Ovary (tissue), 9 donors: ENCODE measurements around the gene ZNF326. TPM values are rescaled to one million over a fixed set of nuclear protein-coding genes. Genes with fewer than 3 reads are reported as not detected.

Experiments used
- DNase-seq, 5 donors: peaks; one replicate each; pipeline ENCODE4 v3.0.0-alpha.2; 2019 to 2020
- H3K27ac ChIP-seq, 2 donors: fragments of 200-600 bp; one replicate each; pipeline versions ENCODE4 v1.5.1 to v1.8.0; 2019 to 2022
- H3K27me3 ChIP-seq: fragments of 200-600 bp; one replicate; pipeline ENCODE4 v1.8.0; 2022
- H3K36me3 ChIP-seq: fragments of 200-600 bp; sonication (generic); one replicate; pipeline ENCODE4 v1.5.1; 2019
- H3K4me1 ChIP-seq: one replicate; pipeline ENCODE4 v1.8.1; 2013; ENCODE audit warnings: mild to moderate bottlenecking, moderate library complexity; ENCODE audit not compliant: insufficient read depth
- H3K4me3 ChIP-seq: fragments of 200-600 bp; sonication (generic); one replicate; pipeline ENCODE4 v1.5.1; 2017
- H3K9me3 ChIP-seq, 2 donors: fragments of 200-600 bp in 1 of 2; sonication (generic) in 1 of 2; one replicate each; pipeline versions ENCODE4 v1.5.1 to v1.8.1; 2013 to 2019; ENCODE audit warnings: mild to moderate bottlenecking in 1 of 2, moderate library complexity in 1 of 2
- CTCF ChIP-seq, 3 donors: fragments of 450-650 bp in 2 of 3; fragments of 200-600 bp in 1 of 3; IDR thresholded peaks; one replicate each; pipeline versions ENCODE4 v1.5.1 to v1.8.0; 2016 to 2022; ENCODE audit warnings: antibody characterized with exemption in 3 of 3, mild to moderate bottlenecking in 1 of 3
- EP300 ChIP-seq: sonication (generic); formaldehyde crosslinking; IDR thresholded peaks from one replicate; pipeline ENCODE4 v1.6.1; 2017; ENCODE audit warnings: antibody characterized with exemption
- POLR2A ChIP-seq: fragments of 450-650 bp; IDR thresholded peaks from one replicate; pipeline ENCODE4 v1.6.1; 2017; ENCODE audit warnings: antibody characterized with exemption, mild to moderate bottlenecking, moderate library complexity
- WGBS, 3 donors: extraction: QIAGEN DNeasy Blood & Tissue Kit in 1 of 3; methylation state at CpG; one replicate each; pipeline versions ENCODE4 v1.1.5 to v1.1.7; 2013 to 2017; 5-methylcytosine and 5-hydroxymethylcytosine counted together
- intact Hi-C, 4 donors: fragments of 100-400 bp; cut with DNase I; formaldehyde crosslinking; loops; one replicate each; pipeline versions ENCODE4 v1.11.0 to v1.15.1; 2022 to 2023
- polyA plus RNA-seq, 2 donors: library from polyadenylated mRNA; stranded (reverse); fragments of 200-250 nt in 1 of 2; fragments of 350-450 nt in 1 of 2; fragmentation: Illumina TruSeq in 1 of 2; extraction: RNeasy Lipid Tissue Mini Kit (QIAGEN cat#74804) in 1 of 2; gene quantifications; one replicate each; pipeline ENCODE4 v1.2.3, GENCODE V29; 2013 to 2014
- total RNA-seq, 7 donors: library from RNA; depleted of rRNA in 2 of 7; stranded (reverse); fragments of >200 nt in 2 of 7; fragmentation: NEBNext Ultra II Directional in 3 of 7; extraction: Animal tissue kit (Norgen Biotek cat#: 25700) in 3 of 7; gene quantifications; one replicate each; pipeline versions ENCODE4 v1.1.0 to v1.2.4, GENCODE V29; 2016 to 2023
- donor health status: DM: no; HTN: no; CAD: no; lungs with moderate emphysema.
- donor health status: DM: no; HTN: no; CAD: no.
- donor health status: Bipolar disorder and iron deficiency.
- donor health status: DM: yes; HTN: yes; CAD: no.
- donor health status: DM: no; HTN: no; CAD: no.
- donor health status: DM: yes; HTN: yes; CAD: no.

The ZNF326 gene
- total and polyA plus RNA-seq, 9 donors = 10.9 to 24.7 (median 21.8) TPM

GRCh38 chr1:89948722-89949345, 46.1 kb upstream of the ZNF326 start:
- Histone ChIP-seq H3K27me3 (no peaks in the 10 kb centered on the region), H3K9me3 (no peaks in the 10 kb centered on the region), H3K36me3 (no peaks in the 10 kb centered on the region), H3K4me3 (no peak overlapping the region), H3K27ac (no peak overlapping the region), H3K4me1 (no peaks in the 10 kb centered on the region)
- DNase-seq = no peak
- intact Hi-C loops = no loop called here
- WGBS, 3 donors = 74 to 79% (median 74%) methylated on average over 6 of the region's 6 CpGs
- TF ChIP-seq EP300 (no peak), POLR2A (no peak), CTCF (IDR thresholded peaks at IDR 0.05) (no peak)

- Histone ChIP-seq H3K36me3 (no peaks in the 10 kb centered on the region), H3K27me3 (no peaks in the 10 kb centered on the region), H3K4me1 (no peaks in the 10 kb centered on the region), H3K4me3 (no peak overlapping the region), H3K9me3 (no peaks in the 10 kb centered on the region), H3K27ac (no peak overlapping the region)
- DNase-seq = no peak
- no peak for TF ChIP-seq CTCF (IDR thresholded peaks at IDR 0.05)
- no peak for TF ChIP-seq EP300
- no peak for TF ChIP-seq POLR2A
- intact Hi-C loops = no loop called here
- WGBS, 3 donors = 6 to 21% (median 7%) methylated on average over 1 of the region's 1 CpG
Measured at GRCh38 chr1:89949991-89950624, 44.8 kb upstream of the ZNF326 start.

- intact Hi-C loops = no loop called here
- no peak for DNase-seq
- Histone ChIP-seq H3K9me3 (no peaks in the 10 kb centered on the region), H3K36me3 (no peaks in the 10 kb centered on the region), H3K27ac (no peak overlapping the region), H3K27me3 (no peaks in the 10 kb centered on the region), H3K4me1 (no peaks in the 10 kb centered on the region), H3K4me3 (no peak overlapping the region)
- 80 to 89% (median 89%) methylated on average over 2 of the region's 2 CpGs for WGBS, 3 donors
- TF ChIP-seq CTCF (IDR thresholded peaks at IDR 0.05) (no peak), POLR2A (no peak), EP300 (no peak)
Measured at GRCh38 chr1:89950703-89951102, 44.2 kb upstream of the ZNF326 start.

- WGBS, 3 donors = 85 to 87% (median 85%) methylated on average over 5 of the region's 5 CpGs
- DNase-seq = no peak
- Histone ChIP-seq H3K4me1 (no peaks in the 10 kb centered on the region), H3K4me3 (no peak overlapping the region), H3K9me3 (no peaks in the 10 kb centered on the region), H3K27ac (no peak overlapping the region), H3K27me3 (no peaks in the 10 kb centered on the region), H3K36me3 (no peaks in the 10 kb centered on the region)
- TF ChIP-seq CTCF (IDR thresholded peaks at IDR 0.05) (no peak), EP300 (no peak), POLR2A (no peak)
- intact Hi-C loops = no loop called here
Measured at GRCh38 chr1:89951766-89952604, 42.9 kb upstream of the ZNF326 start.
